WTC11 (cell line): Measurements from ENCODE around the gene SAP30BP.

Experiments used
- CREM ChIP-seq: sonication (generic); formaldehyde crosslinking; IDR thresholded peaks from 2 replicates; pipeline ENCODE4 v1.8.1; 2022; ENCODE audit warnings: mild to moderate bottlenecking, missing genetic modification reagents, moderate library complexity
- CTCF ChIP-seq: fragments of 200-600 bp; IDR thresholded peaks from 2 replicates; pipeline ENCODE4 v1.8.0; 2022; ENCODE audit warnings: antibody characterized with exemption
- E2F5 ChIP-seq: sonication (generic); formaldehyde crosslinking; IDR thresholded peaks from 2 replicates; pipeline ENCODE4 v1.8.1; 2022; ENCODE audit warnings: mild to moderate bottlenecking, moderate library complexity, missing genetic modification reagents
- ESRRA ChIP-seq: sonication (generic); formaldehyde crosslinking; IDR thresholded peaks from 2 replicates; pipeline ENCODE4 v1.8.1; 2022; ENCODE audit warnings: mild to moderate bottlenecking, missing genetic modification reagents, borderline replicate concordance
- FOXJ3 ChIP-seq: sonication (generic); formaldehyde crosslinking; IDR thresholded peaks from 2 replicates; pipeline ENCODE4 v1.9.0; 2021; ENCODE audit warnings: missing genetic modification reagents, mild to moderate bottlenecking, borderline replicate concordance
- HMGXB4 ChIP-seq: sonication (generic); formaldehyde crosslinking; IDR thresholded peaks from 2 replicates; pipeline ENCODE4 v1.8.1; 2023; ENCODE audit warnings: mild to moderate bottlenecking, moderate library complexity, missing genetic modification reagents
- JUN ChIP-seq: sonication (generic); formaldehyde crosslinking; IDR thresholded peaks from 2 replicates; pipeline ENCODE4 v1.8.0; 2023; ENCODE audit warnings: mild to moderate bottlenecking, missing genetic modification reagents
- SP1 ChIP-seq: sonication (generic); formaldehyde crosslinking; conservative IDR thresholded peaks from 2 replicates; pipeline ENCODE4 v1.8.1; 2022; ENCODE audit warnings: missing genetic modification reagents
- TP53 ChIP-seq: sonication (generic); formaldehyde crosslinking; IDR thresholded peaks from 2 replicates; pipeline ENCODE4 v1.8.1; 2023; ENCODE audit warnings: mild to moderate bottlenecking, missing genetic modification reagents
- USF1 ChIP-seq: sonication (generic); formaldehyde crosslinking; IDR thresholded peaks from 2 replicates; pipeline ENCODE4 v1.8.0; 2022; ENCODE audit warnings: mild to moderate bottlenecking, missing genetic modification reagents
- TF ChIP-seq, protein P1 (sequence below): sonication (generic); formaldehyde crosslinking; conservative IDR thresholded peaks from 2 replicates; pipeline ENCODE4 v1.8.1; 2023; ENCODE audit warnings: mild to moderate bottlenecking, low read depth, missing genetic modification reagents, moderate library complexity
- TF ChIP-seq, protein P2 (sequence below): sonication (generic); formaldehyde crosslinking; IDR thresholded peaks from 2 replicates; pipeline ENCODE4 v1.8.0; 2022; ENCODE audit warnings: mild to moderate bottlenecking, missing genetic modification reagents
- TF ChIP-seq, protein P3 (sequence below): sonication (generic); formaldehyde crosslinking; IDR thresholded peaks from 2 replicates; pipeline ENCODE4 v1.8.0; 2022; ENCODE audit warnings: mild to moderate bottlenecking, missing genetic modification reagents
- TF ChIP-seq, protein P4 (sequence below): sonication (generic); formaldehyde crosslinking; IDR thresholded peaks from 2 replicates; pipeline ENCODE4 v1.8.1; 2022; ENCODE audit warnings: mild to moderate bottlenecking, missing genetic modification reagents, moderate library complexity, borderline replicate concordance

DNA sequence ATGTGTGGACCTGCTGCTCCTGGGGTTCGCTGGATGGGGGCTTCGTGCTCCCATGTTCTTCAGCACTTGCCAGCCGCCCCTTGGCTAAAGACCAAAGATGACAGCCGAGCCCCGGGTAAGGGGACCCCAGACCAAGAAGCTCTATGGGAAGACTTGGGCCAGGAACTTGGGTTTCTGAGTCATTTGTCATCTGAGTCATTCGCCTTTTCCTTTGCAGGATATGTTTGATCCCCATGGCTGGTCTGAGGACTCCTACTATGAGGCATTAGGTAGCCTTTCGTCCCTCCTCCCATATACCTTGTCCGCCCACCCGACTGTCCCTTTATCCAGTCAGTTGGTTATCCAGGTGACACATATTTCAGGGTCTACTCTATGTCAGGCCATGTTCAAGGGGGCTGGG, 36.5 kb downstream of the SAP30BP start:
- TF ChIP-seq HMGXB4 (no peak), CTCF (no peak), E2F5 (CRISPR knock-in tag) (no peak), SP1 (CRISPR knock-in tag) (no peak), CREM (CRISPR knock-in tag) (no peak), ESRRA (no peak), USF1 (CRISPR knock-in tag) (no peak), TP53 (no peak), FOXJ3 (CRISPR knock-in tag) (no peak), JUN (no peak)
- TF ChIP-seq, protein P1, sequence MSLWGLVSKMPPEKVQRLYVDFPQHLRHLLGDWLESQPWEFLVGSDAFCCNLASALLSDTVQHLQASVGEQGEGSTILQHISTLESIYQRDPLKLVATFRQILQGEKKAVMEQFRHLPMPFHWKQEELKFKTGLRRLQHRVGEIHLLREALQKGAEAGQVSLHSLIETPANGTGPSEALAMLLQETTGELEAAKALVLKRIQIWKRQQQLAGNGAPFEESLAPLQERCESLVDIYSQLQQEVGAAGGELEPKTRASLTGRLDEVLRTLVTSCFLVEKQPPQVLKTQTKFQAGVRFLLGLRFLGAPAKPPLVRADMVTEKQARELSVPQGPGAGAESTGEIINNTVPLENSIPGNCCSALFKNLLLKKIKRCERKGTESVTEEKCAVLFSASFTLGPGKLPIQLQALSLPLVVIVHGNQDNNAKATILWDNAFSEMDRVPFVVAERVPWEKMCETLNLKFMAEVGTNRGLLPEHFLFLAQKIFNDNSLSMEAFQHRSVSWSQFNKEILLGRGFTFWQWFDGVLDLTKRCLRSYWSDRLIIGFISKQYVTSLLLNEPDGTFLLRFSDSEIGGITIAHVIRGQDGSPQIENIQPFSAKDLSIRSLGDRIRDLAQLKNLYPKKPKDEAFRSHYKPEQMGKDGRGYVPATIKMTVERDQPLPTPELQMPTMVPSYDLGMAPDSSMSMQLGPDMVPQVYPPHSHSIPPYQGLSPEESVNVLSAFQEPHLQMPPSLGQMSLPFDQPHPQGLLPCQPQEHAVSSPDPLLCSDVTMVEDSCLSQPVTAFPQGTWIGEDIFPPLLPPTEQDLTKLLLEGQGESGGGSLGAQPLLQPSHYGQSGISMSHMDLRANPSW (CRISPR knock-in tag): no peak
- TF ChIP-seq, protein P2, sequence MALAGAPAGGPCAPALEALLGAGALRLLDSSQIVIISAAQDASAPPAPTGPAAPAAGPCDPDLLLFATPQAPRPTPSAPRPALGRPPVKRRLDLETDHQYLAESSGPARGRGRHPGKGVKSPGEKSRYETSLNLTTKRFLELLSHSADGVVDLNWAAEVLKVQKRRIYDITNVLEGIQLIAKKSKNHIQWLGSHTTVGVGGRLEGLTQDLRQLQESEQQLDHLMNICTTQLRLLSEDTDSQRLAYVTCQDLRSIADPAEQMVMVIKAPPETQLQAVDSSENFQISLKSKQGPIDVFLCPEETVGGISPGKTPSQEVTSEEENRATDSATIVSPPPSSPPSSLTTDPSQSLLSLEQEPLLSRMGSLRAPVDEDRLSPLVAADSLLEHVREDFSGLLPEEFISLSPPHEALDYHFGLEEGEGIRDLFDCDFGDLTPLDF: no peak
- TF ChIP-seq, protein P3, sequence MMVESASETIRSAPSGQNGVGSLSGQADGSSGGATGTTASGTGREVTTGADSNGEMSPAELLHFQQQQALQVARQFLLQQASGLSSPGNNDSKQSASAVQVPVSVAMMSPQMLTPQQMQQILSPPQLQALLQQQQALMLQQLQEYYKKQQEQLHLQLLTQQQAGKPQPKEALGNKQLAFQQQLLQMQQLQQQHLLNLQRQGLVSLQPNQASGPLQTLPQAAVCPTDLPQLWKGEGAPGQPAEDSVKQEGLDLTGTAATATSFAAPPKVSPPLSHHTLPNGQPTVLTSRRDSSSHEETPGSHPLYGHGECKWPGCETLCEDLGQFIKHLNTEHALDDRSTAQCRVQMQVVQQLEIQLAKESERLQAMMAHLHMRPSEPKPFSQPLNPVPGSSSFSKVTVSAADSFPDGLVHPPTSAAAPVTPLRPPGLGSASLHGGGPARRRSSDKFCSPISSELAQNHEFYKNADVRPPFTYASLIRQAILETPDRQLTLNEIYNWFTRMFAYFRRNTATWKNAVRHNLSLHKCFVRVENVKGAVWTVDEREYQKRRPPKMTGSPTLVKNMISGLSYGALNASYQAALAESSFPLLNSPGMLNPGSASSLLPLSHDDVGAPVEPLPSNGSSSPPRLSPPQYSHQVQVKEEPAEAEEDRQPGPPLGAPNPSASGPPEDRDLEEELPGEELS: no peak
- TF ChIP-seq, protein P4, sequence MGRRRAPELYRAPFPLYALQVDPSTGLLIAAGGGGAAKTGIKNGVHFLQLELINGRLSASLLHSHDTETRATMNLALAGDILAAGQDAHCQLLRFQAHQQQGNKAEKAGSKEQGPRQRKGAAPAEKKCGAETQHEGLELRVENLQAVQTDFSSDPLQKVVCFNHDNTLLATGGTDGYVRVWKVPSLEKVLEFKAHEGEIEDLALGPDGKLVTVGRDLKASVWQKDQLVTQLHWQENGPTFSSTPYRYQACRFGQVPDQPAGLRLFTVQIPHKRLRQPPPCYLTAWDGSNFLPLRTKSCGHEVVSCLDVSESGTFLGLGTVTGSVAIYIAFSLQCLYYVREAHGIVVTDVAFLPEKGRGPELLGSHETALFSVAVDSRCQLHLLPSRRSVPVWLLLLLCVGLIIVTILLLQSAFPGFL (CRISPR knock-in tag): no peak
